CD4-positive, alpha-beta T cell treated with Interferon gamma for 1 hour (primary cell): ENCODE results near the gene CTPS2.
"Not testable (repeated sequence)": the region's sequence is repeated elsewhere in the genome, so short reads cannot be mapped to it uniquely, and the experiment has no call there.

Source experiments
- DNase-seq: peaks from one replicate; pipeline ENCODE4 v3.0.0-alpha.2; 2020

The CTPS2 gene

GRCh38 chrX:16649858-16650257, 62.6 kb downstream of the CTPS2 start, which contains the start of gene S100G:
S100G (plus strand) TSS chrX:16650158; CDS start chrX:16651007, 849 bp downstream.
- no peak for DNase-seq

GRCh38 chrX:16646366-16647138, 65.9 kb downstream of the CTPS2 start:
- DNase-seq: no peak

- DNase-seq: no peak
Measured at GRCh38 chrX:16643176-16643575, 69.3 kb downstream of the CTPS2 start.

- no peak for DNase-seq
Measured at GRCh38 chrX:16640823-16641222, 71.6 kb downstream of the CTPS2 start.

GRCh38 chrX:16639966-16640365, 72.5 kb downstream of the CTPS2 start:
- no peak for DNase-seq

- no peak for DNase-seq
Measured at GRCh38 chrX:16638533-16638932, 73.9 kb downstream of the CTPS2 start.

GRCh38 chrX:16635596-16635995, 76.9 kb downstream of the CTPS2 start:
- DNase-seq: no peak

- no peak for DNase-seq
Measured at GRCh38 chrX:16635040-16635439, 77.4 kb downstream of the CTPS2 start.

- no peak for DNase-seq
Measured at GRCh38 chrX:16633754-16634153, 78.7 kb downstream of the CTPS2 start.

- DNase-seq: no peak
Measured at GRCh38 chrX:16629909-16630308, 82.6 kb downstream of the CTPS2 start.

- DNase-seq: no peak
Measured at GRCh38 chrX:16628946-16629595, 83.4 kb downstream of the CTPS2 start.

- not testable (repeated sequence) for DNase-seq
Measured at GRCh38 chrX:16628511-16628910, 84.0 kb downstream of the CTPS2 start.

- no peak for DNase-seq
Measured at GRCh38 chrX:16619024-16619423, 93.4 kb downstream of the CTPS2 start.

- no peak for DNase-seq
Measured at GRCh38 chrX:16618422-16618821, 94.0 kb downstream of the CTPS2 start.

GRCh38 chrX:16617382-16617781, 95.1 kb downstream of the CTPS2 start:
- no peak for DNase-seq

GRCh38 chrX:16612257-16612897, 100.1 kb downstream of the CTPS2 start:
- DNase-seq: no peak

GRCh38 chrX:16610654-16611053, 101.8 kb downstream of the CTPS2 start:
- not testable (repeated sequence) for DNase-seq

GRCh38 chrX:16610121-16610621, 102.3 kb downstream of the CTPS2 start:
- DNase-seq: no peak

GRCh38 chrX:16606142-16606720, 106.2 kb downstream of the CTPS2 start:
- DNase-seq: no peak

GRCh38 chrX:16604337-16604736, 108.1 kb downstream of the CTPS2 start:
- DNase-seq: no peak

GRCh38 chrX:16603822-16604221, 108.6 kb downstream of the CTPS2 start:
- DNase-seq: no peak

- not testable (repeated sequence) for DNase-seq
Measured at GRCh38 chrX:16603235-16603634, 109.2 kb downstream of the CTPS2 start.

- no peak for DNase-seq
Measured at GRCh38 chrX:16601885-16602284, 110.6 kb downstream of the CTPS2 start.
